Hepatocyte (in vitro differentiated cells): ENCODE results near the gene SDK1.

Experiments used
- CTCF ChIP-seq: fragments of 200-600 bp; sonication (generic); IDR thresholded peaks from 2 replicates; pipeline ENCODE4 v1.5.1; 2016; ENCODE audit warnings: antibody characterized with exemption, mild to moderate bottlenecking; ENCODE audit not compliant: poor library complexity
- EZH2 ChIP-seq: fragments of 200-600 bp; sonication (generic); IDR thresholded peaks from 2 replicates; pipeline ENCODE4 v1.6.1; 2016; ENCODE audit warnings: antibody characterized with exemption, mild to moderate bottlenecking, borderline replicate concordance
- EZH2phosphoT487 ChIP-seq: fragments of 200-600 bp; sonication (generic); IDR thresholded peaks from one replicate; pipeline ENCODE4 v1.6.1; 2018; ENCODE audit warnings: antibody characterized with exemption, mild to moderate bottlenecking, low read depth, moderate library complexity; ENCODE audit not compliant: unreplicated experiment, severe bottlenecking

GRCh38 chr7:4134631-4135030 lies 833.6 kb downstream of the SDK1 start:
- no peak for TF ChIP-seq EZH2phosphoT487
- no peak for TF ChIP-seq EZH2
- TF ChIP-seq CTCF, result no peak
